ENCODE results near the gene CENPC. TPM values are rescaled to one million over a fixed set of nuclear protein-coding genes. Genes with fewer than 3 reads are reported as not detected.

The CENPC gene
- total and polyA plus RNA-seq, 2 of the 4 experiments (the other 2 are of a cell fraction): 4.2 to 6.6 TPM

GRCh38 chr4:67436742-67437141, 108.6 kb downstream of the CENPC start:
- H3K4ac ChIP-seq (ENCODE audit: low read depth, low read length): no peak overlapping the region
- in situ Hi-C loops (cut with MboI; ENCODE audit: low sequenced_read_pairs): no loop called here

More at GRCh38 chr4:67436742-67437141, 108.6 kb downstream of the CENPC start:
- CTCF ChIA-PET: no interaction called here
- DNase-seq: peak; percentile 27
- H3K27me3 ChIP-seq (ENCODE audit: control insufficient read depth, insufficient read depth, low read length): no peaks in the 10 kb centered on the region
- H2AFZ ChIP-seq (replicated peaks; ENCODE audit: low read length, poor library complexity): no peak overlapping the region
- H3K18ac ChIP-seq (ENCODE audit: low read depth, low read length): no peak overlapping the region
- H3K23ac ChIP-seq (ENCODE audit: low read depth, low read length): no peak overlapping the region
- H3K56ac ChIP-seq (ENCODE audit: extremely low read depth, insufficient read depth, low read length): no peak overlapping the region
- no peaks in the 10 kb centered on the region for H3K36me3 ChIP-seq (ENCODE audit: control insufficient read depth, insufficient read depth, low read length)
- H4K8ac ChIP-seq (ENCODE audit: low read depth in 2 of 2, low read length in 2 of 2): no peak overlapping the region
- POLR2A ChIA-PET (ENCODE audit: unreplicated experiment): no interaction called here
- H3K4me2 ChIP-seq (ENCODE audit: low read depth, low read length): no peak overlapping the region
- no peak overlapping the region for H2BK5ac ChIP-seq (ENCODE audit: low read depth, low read length, poor library complexity, severe bottlenecking)
- H2BK15ac ChIP-seq (ENCODE audit: low read depth, low read length): no peak overlapping the region; the same call in 2 of the 3 replicates
- no peak overlapping the region for H2BK20ac ChIP-seq (ENCODE audit: low read depth, low read length)
- H3K9ac ChIP-seq (ENCODE audit: low read depth, low read length): no peak overlapping the region
- no peak overlapping the region for H2AK5ac ChIP-seq (ENCODE audit: low read depth, low read length)
- dilution Hi-C loops (cut with HindIII; ENCODE audit: low sequenced_read_pairs, unreplicated experiment) (no loop called here), intact Hi-C loops (cut with micrococcal nuclease) (no loop called here)
- no peak for TF ChIP-seq RAD21 (IDR thresholded peaks at IDR 0.05; ENCODE audit: low read length)
- TF ChIP-seq RFX5 (IDR thresholded peaks at IDR 0.05; ENCODE audit: low read depth, low read length): no peak
- TF ChIP-seq BHLHE40 (IDR thresholded peaks at IDR 0.05; ENCODE audit: low read depth, low read length): no peak
- no peak for TF ChIP-seq MXI1 (IDR thresholded peaks at IDR 0.05; ENCODE audit: borderline replicate concordance, low read depth, low read length)
- no peak for TF ChIP-seq POLR2A (IDR thresholded peaks at IDR 0.05; ENCODE audit: low read depth, low read length)
- TF ChIP-seq FOS (IDR thresholded peaks at IDR 0.05; ENCODE audit: low read depth, low read length): no peak
- TF ChIP-seq CEBPB (IDR thresholded peaks at IDR 0.05; ENCODE audit: low read depth, low read length): no peak
- no peak for TF ChIP-seq NFE2L2 (IDR thresholded peaks at IDR 0.05; ENCODE audit: low read depth, low read length)
- TF ChIP-seq ELK1 (IDR thresholded peaks at IDR 0.05; ENCODE audit: borderline replicate concordance, low read depth, low read length): no peak
- TF ChIP-seq RCOR1 (IDR thresholded peaks at IDR 0.05; ENCODE audit: insufficient replicate concordance, low read length): no peak
- no peak for TF ChIP-seq USF2 (IDR thresholded peaks at IDR 0.05; ENCODE audit: low read depth, low read length)
- TF ChIP-seq MAFK (IDR thresholded peaks at IDR 0.05; ENCODE audit: low read depth, low read length): no peak
- TF ChIP-seq MAZ (IDR thresholded peaks at IDR 0.05; ENCODE audit: borderline replicate concordance, low read depth, low read length): no peak
- TF ChIP-seq SMC3 (IDR thresholded peaks at IDR 0.05; ENCODE audit: low read depth, low read length): no peak
- TF ChIP-seq CHD1 (IDR thresholded peaks at IDR 0.05; ENCODE audit: low read depth, low read length): no peak
- no peak for TF ChIP-seq CTCF (conservative IDR thresholded peaks at IDR 0.05; ENCODE audit: low read depth, low read length)
- no CpG with 5 or more reads among the region's 2 CpGs for WGBS, 2 experiments (ENCODE audit: extremely low coverage in 2 of 2, insufficient read length in 1 of 2)
- H3K4me3 ChIP-seq (ENCODE audit: insufficient read depth, low read depth, low read length): no peak overlapping the region
- no peak overlapping the region for H2AK9ac ChIP-seq (replicated peaks; ENCODE audit: low read depth, low read length, poor library complexity)
- no peak for ATAC-seq (ENCODE audit: low read depth)
- no peak overlapping the region for H3K14ac ChIP-seq (replicated peaks; ENCODE audit: low read depth, low read length)
- H3K4me1 ChIP-seq (ENCODE audit: control insufficient read depth, insufficient read depth, low read length): no peaks in the 10 kb centered on the region
- H3K9me1 ChIP-seq (ENCODE audit: insufficient read depth, low read length): no peaks in the 10 kb centered on the region; the same call in 1 of the 2 replicates
- no peaks in the 10 kb centered on the region for H3K9me3 ChIP-seq (ENCODE audit: control insufficient read depth, insufficient read depth, low read length)
- no peak overlapping the region for H3K27ac ChIP-seq (ENCODE audit: insufficient read depth, low read length)
- no peak overlapping the region for H4K91ac ChIP-seq (ENCODE audit: insufficient read depth, low read depth, low read length)
- BruUV-seq (replicated peaks): no TSS peak
- H4K5ac ChIP-seq (ENCODE audit: low read depth, low read length): no peak overlapping the region
- H3K79me1 ChIP-seq (ENCODE audit: low read depth in 1 of 2, low read length in 2 of 2): no peaks in the 10 kb centered on the region
- no peak overlapping the region for H2BK120ac ChIP-seq (ENCODE audit: low read depth, low read length)
- no peaks in the 10 kb centered on the region for H4K20me1 ChIP-seq (ENCODE audit: insufficient read depth, low read length)
